Ishikawa (cell line): Measurements from ENCODE around the gene NDRG4.

Experiments
- CEBPB ChIP-seq: IDR thresholded peaks from 2 replicates; pipeline ENCODE4 v1.6.1; 2012
- CREB1 ChIP-seq: IDR thresholded peaks from 2 replicates; pipeline ENCODE4 v1.6.1; 2012; ENCODE audit warnings: low read depth
- EGR1 ChIP-seq: IDR thresholded peaks from 2 replicates; pipeline ENCODE4 v1.6.1; 2012
- EP300 ChIP-seq: IDR thresholded peaks from 2 replicates; pipeline ENCODE4 v1.6.1; 2012; ENCODE audit warnings: borderline replicate concordance
- FOXM1 ChIP-seq: IDR thresholded peaks from 2 replicates; pipeline ENCODE4 v1.6.1; 2012; ENCODE audit warnings: low read depth, borderline replicate concordance
- MAX ChIP-seq: IDR thresholded peaks from 2 replicates; pipeline ENCODE4 v1.6.1; 2012
- NFIC ChIP-seq: IDR thresholded peaks from 2 replicates; pipeline ENCODE4 v1.6.1; 2012
- RAD21 ChIP-seq: IDR thresholded peaks from 2 replicates; pipeline ENCODE4 v1.6.1; 2012; ENCODE audit warnings: low read depth
- REST ChIP-seq: IDR thresholded peaks from 2 replicates; pipeline ENCODE4 v1.6.1; 2012; ENCODE audit warnings: low read depth, mild to moderate bottlenecking
- TAF1 ChIP-seq: IDR thresholded peaks from 2 replicates; pipeline ENCODE4 v1.6.1; 2012; ENCODE audit warnings: low read depth, mild to moderate bottlenecking
- TCF12 ChIP-seq: IDR thresholded peaks from 2 replicates; pipeline ENCODE4 v1.6.1; 2012; ENCODE audit warnings: low read depth
- TEAD4 ChIP-seq: IDR thresholded peaks from 2 replicates; pipeline ENCODE4 v1.6.1; 2012
- YY1 ChIP-seq: IDR thresholded peaks from 2 replicates; pipeline ENCODE4 v1.6.1; 2012; ENCODE audit warnings: low read depth
- ZBTB7A ChIP-seq: IDR thresholded peaks from 2 replicates; pipeline ENCODE4 v1.6.1; 2012; ENCODE audit warnings: low read depth
- TF ChIP-seq, protein P1 (sequence below): IDR thresholded peaks from 2 replicates; pipeline ENCODE4 v1.6.1; 2012

NDRG4 gene

DNA sequence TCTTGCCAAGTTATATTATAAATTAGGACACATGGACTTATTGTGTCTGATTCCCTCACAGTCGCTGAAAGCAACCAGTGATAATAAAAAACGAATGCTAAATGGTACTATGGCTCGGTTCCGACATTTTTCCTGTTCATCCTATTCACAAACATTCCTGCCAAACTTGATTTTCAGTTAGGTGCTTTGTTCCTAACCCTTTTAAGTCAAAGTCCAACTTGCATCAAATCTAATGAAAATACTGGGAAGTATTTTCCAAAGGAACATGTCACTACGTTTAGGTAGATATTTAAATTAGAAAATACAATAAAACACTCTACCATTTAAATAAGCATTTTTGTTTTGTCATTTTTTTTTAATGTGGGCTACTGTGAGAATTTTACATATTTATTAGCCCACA is 36.3 kb downstream of the NDRG4 start:
- TF ChIP-seq MAX (no peak), YY1 (no peak), EGR1 (no peak), NFIC (no peak), TCF12 (no peak), ZBTB7A (no peak), TAF1 (no peak), TEAD4 (no peak)
- TF ChIP-seq, protein P1, sequence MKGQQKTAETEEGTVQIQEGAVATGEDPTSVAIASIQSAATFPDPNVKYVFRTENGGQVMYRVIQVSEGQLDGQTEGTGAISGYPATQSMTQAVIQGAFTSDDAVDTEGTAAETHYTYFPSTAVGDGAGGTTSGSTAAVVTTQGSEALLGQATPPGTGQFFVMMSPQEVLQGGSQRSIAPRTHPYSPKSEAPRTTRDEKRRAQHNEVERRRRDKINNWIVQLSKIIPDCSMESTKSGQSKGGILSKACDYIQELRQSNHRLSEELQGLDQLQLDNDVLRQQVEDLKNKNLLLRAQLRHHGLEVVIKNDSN, result no peak

DNA sequence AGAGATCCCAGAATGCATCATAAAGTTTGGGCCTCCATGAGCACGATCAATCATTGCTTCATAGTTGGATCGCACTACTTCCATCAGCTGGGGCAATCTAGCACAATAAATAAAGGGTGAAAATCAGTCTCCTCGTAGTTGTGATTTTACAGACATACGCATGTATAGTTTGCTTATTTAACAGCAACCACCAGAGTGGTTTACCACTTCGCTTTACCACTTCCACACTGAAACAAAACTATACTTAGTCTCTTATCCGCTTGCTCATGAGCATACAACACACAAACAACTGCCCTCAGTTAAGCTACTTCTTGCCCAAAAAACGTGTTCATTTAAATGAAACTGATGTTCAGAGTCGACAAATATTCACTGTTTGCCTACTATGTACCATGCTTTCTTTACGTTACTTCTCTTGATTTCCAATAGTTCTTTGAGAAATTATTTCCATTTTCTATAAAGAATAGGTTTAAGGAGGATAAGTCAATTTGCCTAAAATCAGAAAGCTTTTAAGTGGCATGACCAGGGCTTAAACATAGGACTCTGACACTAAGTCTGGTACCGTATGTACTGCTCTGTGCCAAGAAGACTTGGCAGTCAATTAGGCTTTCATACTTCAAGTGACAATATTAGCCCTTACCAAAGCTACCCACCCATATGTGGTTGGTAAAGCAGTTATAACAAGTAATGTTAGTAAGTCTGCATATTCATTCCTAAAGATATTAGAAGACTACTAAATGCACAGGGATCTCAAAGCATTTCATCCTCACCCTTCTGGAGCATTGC is 37.4 kb downstream of the NDRG4 start:
- TF ChIP-seq, protein P1, result no peak
- TF ChIP-seq TCF12, result no peak
- no peak for TF ChIP-seq NFIC
- TF ChIP-seq TEAD4, result no peak
- no peak for TF ChIP-seq REST

DNA sequence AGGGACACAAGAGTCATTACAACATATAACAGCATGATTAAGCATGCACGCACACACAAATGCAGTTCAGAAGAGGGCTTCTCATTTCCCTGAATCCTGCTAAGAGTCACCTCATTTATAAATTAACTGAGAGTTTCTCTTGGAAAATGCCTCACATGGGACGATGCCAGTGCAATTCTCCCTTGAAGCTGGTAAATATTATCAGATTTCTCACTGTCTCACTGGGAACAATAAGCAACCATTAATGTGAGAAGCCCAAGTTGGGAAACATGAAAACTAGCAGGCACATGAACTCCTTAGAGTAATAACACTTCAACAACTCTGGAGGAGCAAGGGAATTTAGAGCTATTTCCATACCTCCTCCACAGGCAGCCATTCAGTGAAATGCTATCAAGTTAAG is 41.8 kb downstream of the NDRG4 start:
- TF ChIP-seq ZBTB7A (no peak), EP300 (no peak), MAX (no peak), TAF1 (no peak), EGR1 (no peak), YY1 (no peak), TCF12 (no peak), REST (no peak), TEAD4 (no peak), CEBPB (no peak), CREB1 (no peak), NFIC (no peak), RAD21 (no peak), FOXM1 (no peak)
- TF ChIP-seq, protein P1, result no peak

DNA sequence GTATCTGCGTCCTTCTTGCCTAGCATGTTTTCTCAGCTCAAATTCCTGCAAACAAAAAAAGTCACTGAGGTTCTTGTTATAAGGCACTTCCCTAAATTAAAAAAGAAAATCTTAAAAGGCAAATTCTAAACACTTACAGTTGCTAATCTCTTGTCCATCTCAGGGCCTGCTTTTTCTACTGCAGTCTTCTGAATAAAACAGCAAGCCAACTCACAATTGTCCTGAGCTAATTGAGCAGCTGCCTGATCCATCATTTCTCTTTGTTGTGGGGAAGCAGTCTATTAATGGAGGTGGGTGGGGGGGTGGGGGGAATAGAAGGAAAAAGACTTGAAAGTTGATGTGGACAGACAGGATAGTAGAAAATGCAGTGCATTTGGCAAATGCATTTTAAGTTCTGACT is 42.3 kb downstream of the NDRG4 start:
- TF ChIP-seq EGR1 (no peak), ZBTB7A (no peak), CREB1 (no peak), EP300 (no peak), TCF12 (no peak), TAF1 (no peak), MAX (no peak), FOXM1 (no peak), CEBPB (no peak), RAD21 (no peak)
- TF ChIP-seq, protein P1, result no peak

- TF ChIP-seq ZBTB7A, result no peak
- TF ChIP-seq MAX, result no peak
- TF ChIP-seq, protein P1, result no peak
- no peak for TF ChIP-seq TEAD4
- TF ChIP-seq FOXM1, result no peak
- no peak for TF ChIP-seq REST
- no peak for TF ChIP-seq EGR1
Measured at GRCh38 chr16:58543685-58544084, 43.7 kb downstream of the NDRG4 start.
